T-cell (primary cell): ENCODE measurements around the gene ARG2. TPM values are rescaled to one million over a fixed set of nuclear protein-coding genes. Genes with fewer than 3 reads are reported as not detected.
A peak's percentile ranks its signal among the peaks of the same experiment; 100 is the strongest.

Experiments
- ATAC-seq, 4 experiments: fragments of 200-7000 bp in 3 of 4; fragments of 150-1000 bp in 1 of 4; cut with Tn5 transposase; replicated peaks in 1 of 4; 1 replicate in 3 of 4; 2 replicates in 1 of 4; pipeline ENCODE4 v1.10.0; 2021; ENCODE audit warnings: moderate library complexity in 3 of 4, mild to moderate bottlenecking in 2 of 4, moderate number of reproducible peaks in 1 of 4
- CTCF ChIA-PET, 2 donors: fragments of 300-600 bp; sonication (Branson Sonifier 250); formaldehyde crosslinking; loops; one replicate each; lab custom pipeline; 2022; ENCODE audit warnings: antibody characterized with exemption in 2 of 2; lab: Charles Lee
- POLR2A ChIA-PET, 2 donors: fragments of 300-600 bp; sonication (Branson Sonifier 250); formaldehyde crosslinking; loops; one replicate each; lab custom pipeline; 2022; ENCODE audit warnings: antibody characterized with exemption in 2 of 2; lab: Charles Lee
- DNase-seq, 35 experiments: peaks; one replicate each; pipeline versions ENCODE4 v3.0.0 to v3.0.0-alpha.2; 2013 to 2023
- H3K27ac ChIP-seq: one replicate; pipeline ENCODE4 v1.5.1; 2013; ENCODE audit warnings: low read length
- H3K27me3 ChIP-seq, 2 experiments: replicated peaks in 1 of 2; 1 replicate in 1 of 2; 2 replicates in 1 of 2; pipeline versions ENCODE4 v1.6.1 to v1.7.0; 2013; ENCODE audit warnings: low read length in 1 of 2, mixed read lengths in 1 of 2; ENCODE audit not compliant: control insufficient read depth in 2 of 2, insufficient read depth in 2 of 2; ENCODE audit errors: extremely low read depth in 1 of 2
- H3K36me3 ChIP-seq, 2 donors: 1 replicate in 1 of 2; 2 replicates in 1 of 2; pipeline versions ENCODE4 v1.6.1 to v1.7.0; 2013; ENCODE audit warnings: low read length in 1 of 2; ENCODE audit not compliant: control insufficient read depth in 2 of 2, insufficient read depth in 1 of 2; ENCODE audit errors: extremely low read depth in 1 of 2
- H3K4me1 ChIP-seq, 2 experiments: 1 replicate in 1 of 2; 2 replicates in 1 of 2; pipeline versions ENCODE4 v1.6.1 to v1.7.0; 2013; ENCODE audit warnings: low read length in 2 of 2, mixed read lengths in 1 of 2; ENCODE audit not compliant: insufficient read depth in 2 of 2, control insufficient read depth in 1 of 2; ENCODE audit errors: extremely low read depth in 1 of 2
- H3K4me3 ChIP-seq, 2 donors: 1 replicate in 1 of 2; 2 replicates in 1 of 2; pipeline versions ENCODE4 v1.5.1 to v1.7.0; 2013; ENCODE audit warnings: mild to moderate bottlenecking in 2 of 2, low read length in 1 of 2, moderate library complexity in 1 of 2; ENCODE audit not compliant: control insufficient read depth in 1 of 2; ENCODE audit errors: extremely low read depth in 1 of 2
- H3K9me3 ChIP-seq: 2 replicates; pipeline ENCODE4 v1.7.0; 2013
- H3K27ac Mint-ChIP-seq, 2 donors: one replicate each; pipeline ENCODE4 v1.8.0; 2020 to 2021; ENCODE audit warnings: mild to moderate bottlenecking in 2 of 2, mixed read lengths in 2 of 2
- H3K27me3 Mint-ChIP-seq, 2 donors: one replicate each; pipeline ENCODE4 v1.8.0; 2021 to 2022; ENCODE audit warnings: mixed read lengths in 2 of 2
- H3K36me3 Mint-ChIP-seq: one replicate; pipeline ENCODE4 v1.8.0; 2021; ENCODE audit warnings: mixed read lengths
- H3K4me1 Mint-ChIP-seq, 3 donors: one replicate each; pipeline ENCODE4 v1.8.0; 2020 to 2022; ENCODE audit warnings: mixed read lengths in 3 of 3, mild to moderate bottlenecking in 1 of 3
- H3K4me3 Mint-ChIP-seq, 3 donors: one replicate each; pipeline ENCODE4 v1.8.0; 2020 to 2022; ENCODE audit warnings: mild to moderate bottlenecking in 3 of 3, mixed read lengths in 3 of 3, moderate library complexity in 3 of 3
- H3K9me3 Mint-ChIP-seq, 3 donors: one replicate each; pipeline ENCODE4 v1.8.0; 2020 to 2022; ENCODE audit warnings: mixed read lengths in 3 of 3
- WGBS: methylation state at CpG from one replicate; pipeline ENCODE4 v1.1.5; 2013; ENCODE audit warnings: missing lambda C conversion rate; ENCODE audit not compliant: insufficient coverage; 5-methylcytosine and 5-hydroxymethylcytosine counted together
- total RNA-seq, 35 experiments: library from RNA in 6 of 35; stranded (reverse) in 6 of 35; fragments of 120-200 nt in 1 of 35; gene quantifications; one replicate each; pipeline versions ENCODE4 v1.2.1 to v1.2.4 and lab custom pipeline; 2013 to 2026

The ARG2 gene
- total RNA-seq, 5 donors from 2014 or later (not counting 1 experiment from before 2014, with no cell fraction given) = 0.62 to 2.6 (median 1.1) TPM

- ChIA-PET POLR2A (no interaction called here), CTCF (interaction anchor here in 1 of 2 donors (0.6 kb wide), 1 partner anchor 38 kb away, joined by 3 read pairs; no protein-coding TSS in a partner anchor)
- Histone ChIP-seq H3K4me3 (no peak overlapping the region), H3K27ac (no peak overlapping the region), H3K36me3 (no peaks in the 10 kb centered on the region), H3K4me1 (no peaks in the 10 kb centered on the region), H3K9me3 (no peaks in the 10 kb centered on the region), H3K27me3 (peaks cover 0 to 8% of the 10 kb centered on the region in 2 experiments)
- WGBS = 78% methylated on average over 6 of the region's 10 CpGs
- Mint-ChIP-seq H3K9me3 (no peaks in the 10 kb centered on the region), H3K36me3 (no peaks in the 10 kb centered on the region), H3K4me3 (no peak overlapping the region), H3K27me3 (peaks cover 3 to 13% of the 10 kb centered on the region in 2 donors), H3K4me1 (no peaks in the 10 kb centered on the region), H3K27ac (no peak overlapping the region)
- ATAC-seq (no peak), DNase-seq (no peak)
These were observed 9.9 kb upstream of the ARG2 start for GRCh38 chr14:67609642-67610310.

GRCh38 chr14:67610491-67610890 is 9.2 kb upstream of the ARG2 start:
- ChIA-PET POLR2A (no interaction called here), CTCF (interaction anchor here in 1 of 2 donors (1.2 kb wide), 1 partner anchor 9 kb away, joined by 5 read pairs; the partner anchor contains the start of gene ARG2)
- H3K27me3 ChIP-seq = peaks cover 0 to 8% of the 10 kb centered on the region in 2 experiments
- ATAC-seq (no peak), DNase-seq (no peak)
- H3K4me3 Mint-ChIP-seq = no peak overlapping the region
- no peak overlapping the region for H3K27ac Mint-ChIP-seq
- no peaks in the 10 kb centered on the region for H3K36me3 ChIP-seq
- H3K27ac ChIP-seq = no peak overlapping the region
- WGBS = no CpG with 5 or more reads among the region's 1 CpG
- no peak overlapping the region for H3K4me3 ChIP-seq
- H3K4me1 Mint-ChIP-seq = no peaks in the 10 kb centered on the region
- H3K36me3 Mint-ChIP-seq = no peaks in the 10 kb centered on the region
- no peaks in the 10 kb centered on the region for H3K4me1 ChIP-seq
- no peaks in the 10 kb centered on the region for H3K9me3 Mint-ChIP-seq
- peaks cover 3 to 13% of the 10 kb centered on the region in 2 donors for H3K27me3 Mint-ChIP-seq
- no peaks in the 10 kb centered on the region for H3K9me3 ChIP-seq

GRCh38 chr14:67618617-67619063 is 1.1 kb upstream of the ARG2 start:
- no peaks in the 10 kb centered on the region for H3K36me3 Mint-ChIP-seq
- no peaks in the 10 kb centered on the region for H3K9me3 Mint-ChIP-seq
- Histone ChIP-seq H3K9me3 (no peaks in the 10 kb centered on the region), H3K4me1 (peaks cover 18 to 27% of the 10 kb centered on the region in 2 experiments), H3K36me3 (no peaks in the 10 kb centered on the region), H3K27me3 (peaks cover 2 to 11% of the 10 kb centered on the region in 2 experiments), H3K4me3 (no peak overlapping the region), H3K27ac (peak overlapping the region; percentile 92)
- H3K4me1 Mint-ChIP-seq = peaks cover 35 to 38% (median 36%) of the 10 kb centered on the region in 3 donors
- ATAC-seq (peak; percentile 11 to 48 (median 22)), DNase-seq (peak in 25 of 35 experiments; percentile 1 to 83 (median 20))
- peak overlapping the region; percentile 83 to 89 (median 85) for H3K4me3 Mint-ChIP-seq
- no peaks in the 10 kb centered on the region for H3K27me3 Mint-ChIP-seq
- CTCF ChIA-PET = interaction anchor here (0.6 to 2.2 kb wide), 21 partner anchors 8 to 259 kb away, joined by 3 to 44 read pairs (median 4); partner anchors contain the start of genes PIGH (in 2 of the 2), ATP6V1D (in 1 of the 2), EIF2S1 (in 1 of the 2) and RDH11 (in 1 of the 2)
- H3K27ac Mint-ChIP-seq = peak overlapping the region; percentile 78 to 87
- POLR2A ChIA-PET = interaction anchor here (0.6 to 1.4 kb wide), 6 partner anchors 19 to 1449 kb away, joined by 3 to 9 read pairs (median 4); partner anchors contain the start of gene PIGH (in 2 of the 2)

- Histone ChIP-seq H3K9me3 (no peaks in the 10 kb centered on the region), H3K4me3 (peak overlapping the region; percentile 79 to 92), H3K36me3 (no peaks in the 10 kb centered on the region), H3K27ac (no peak overlapping the region), H3K27me3 (peaks cover 2 to 11% of the 10 kb centered on the region in 2 experiments), H3K4me1 (peaks cover 19 to 27% of the 10 kb centered on the region in 2 experiments)
- H3K4me3 Mint-ChIP-seq = peak overlapping the region; percentile 83 to 89 (median 85)
- ChIA-PET POLR2A (interaction anchor here (1.0 to 1.7 kb wide), 2 partner anchors 9 to 21 kb away, joined by 3 to 8 read pairs; partner anchors contain the start of gene PIGH (in 1 of the 2)), CTCF (interaction anchor here (0.6 to 1.3 kb wide), 7 partner anchors 9 to 261 kb away, joined by 3 to 5 read pairs (median 3); partner anchors contain the start of genes ATP6V1D (in 1 of the 2) and PIGH (in 1 of the 2))
- DNase-seq (peak in 1 of 35 experiments; percentile 24), ATAC-seq (no peak)
- no peaks in the 10 kb centered on the region for H3K9me3 Mint-ChIP-seq
- WGBS = 11% methylated on average over 18 of the region's 19 CpGs
- no peak overlapping the region for H3K27ac Mint-ChIP-seq
- H3K4me1 Mint-ChIP-seq = peaks cover 35 to 38% (median 36%) of the 10 kb centered on the region in 3 donors
- H3K36me3 Mint-ChIP-seq = peaks cover 3% of the 10 kb centered on the region
- H3K27me3 Mint-ChIP-seq = peaks cover 0 to 2% of the 10 kb centered on the region in 2 donors
These were observed 581 bp downstream of the ARG2 start for GRCh38 chr14:67620217-67620785.

GRCh38 chr14:67622675-67623074 is 3.0 kb downstream of the ARG2 start:
- Histone ChIP-seq H3K9me3 (no peaks in the 10 kb centered on the region), H3K27me3 (peaks cover 2 to 11% of the 10 kb centered on the region in 2 experiments), H3K27ac (no peak overlapping the region), H3K4me1 (peaks cover 19 to 27% of the 10 kb centered on the region in 2 experiments), H3K4me3 (no peak overlapping the region), H3K36me3 (no peaks in the 10 kb centered on the region)
- no peak for ATAC-seq
- DNase-seq = no peak
- Mint-ChIP-seq H3K36me3 (peaks cover 3% of the 10 kb centered on the region), H3K4me1 (peaks cover 35 to 38% (median 36%) of the 10 kb centered on the region in 3 donors), H3K27ac (peak overlapping the region; percentile 52 to 71), H3K4me3 (peak overlapping the region in 1 of 3 donors; percentile 17), H3K27me3 (peaks cover 0 to 2% of the 10 kb centered on the region in 2 donors), H3K9me3 (no peaks in the 10 kb centered on the region)
- 44% methylated on average over 3 of the region's 4 CpGs for WGBS
- CTCF ChIA-PET = interaction anchor here in 1 of 2 donors (1.2 kb wide), 1 partner anchor 22 kb away, joined by 3 read pairs; the partner anchor contains the start of gene PIGH
- POLR2A ChIA-PET = interaction anchor here in 1 of 2 donors (0.9 kb wide), 1 partner anchor 23 kb away, joined by 3 read pairs; the partner anchor contains the start of gene PIGH

- peaks cover 0 to 2% of the 10 kb centered on the region in 2 donors for H3K27me3 Mint-ChIP-seq
- H3K9me3 Mint-ChIP-seq = no peaks in the 10 kb centered on the region
- ATAC-seq (peak in 1 of 4 experiments; percentile 14), DNase-seq (peak in 1 of 35 experiments; percentile 20)
- Histone ChIP-seq H3K4me3 (no peak overlapping the region), H3K27me3 (peaks cover 2 to 11% of the 10 kb centered on the region in 2 experiments), H3K4me1 (peaks cover 19 to 27% of the 10 kb centered on the region in 2 experiments), H3K27ac (no peak overlapping the region), H3K36me3 (no peaks in the 10 kb centered on the region), H3K9me3 (no peaks in the 10 kb centered on the region)
- H3K4me3 Mint-ChIP-seq = no peak overlapping the region
- ChIA-PET POLR2A (interaction anchor here in 1 of 2 donors (0.9 kb wide), 1 partner anchor 23 kb away, joined by 3 read pairs; the partner anchor contains the start of gene PIGH), CTCF (interaction anchor here in 1 of 2 donors (1.2 kb wide), 1 partner anchor 23 kb away, joined by 3 read pairs; the partner anchor contains the start of gene PIGH)
- no CpG with 5 or more reads among the region's 2 CpGs for WGBS
- H3K4me1 Mint-ChIP-seq = peaks cover 35 to 38% (median 36%) of the 10 kb centered on the region in 3 donors
- peak overlapping the region; percentile 52 to 71 for H3K27ac Mint-ChIP-seq
- peaks cover 3% of the 10 kb centered on the region for H3K36me3 Mint-ChIP-seq
These were observed 3.4 kb downstream of the ARG2 start for GRCh38 chr14:67623114-67623513.
